Stimulated activated CD4-positive, alpha-beta T cell treated with anti-CD3 and anti-CD28 coated beads, Interleukin-15, amount 100 ng/mL, for 1 hour (primary cell): Measurements from ENCODE around the gene SEMA3E.
"Not testable (repeated sequence)": the region's sequence is repeated elsewhere in the genome, so short reads cannot be mapped to it uniquely, and the experiment has no call there.

Source experiments
- DNase-seq, 2 donors: peaks; one replicate each; pipeline ENCODE4 v3.0.0-alpha.2; 2020; ENCODE audit warnings: low read depth in 1 of 2, low spot score in 1 of 2

Gene SEMA3E

GRCh38 chr7:83562289-83562688 lies 86.7 kb downstream of the SEMA3E start:
- no peak for DNase-seq

- DNase-seq, result no peak
Measured at GRCh38 chr7:83559887-83560286, 89.1 kb downstream of the SEMA3E start.

GRCh38 chr7:83552556-83552955 lies 96.4 kb downstream of the SEMA3E start:
- DNase-seq, result not testable (repeated sequence)

GRCh38 chr7:83550100-83550499 lies 98.8 kb downstream of the SEMA3E start:
- DNase-seq, result no peak

GRCh38 chr7:83548250-83548649 lies 100.7 kb downstream of the SEMA3E start:
- no peak for DNase-seq

- DNase-seq, result no peak
Measured at GRCh38 chr7:83547526-83547925, 101.4 kb downstream of the SEMA3E start.

- DNase-seq, result no peak
Measured at GRCh38 chr7:83546586-83546985, 102.4 kb downstream of the SEMA3E start.

- DNase-seq, result no peak
Measured at GRCh38 chr7:83541187-83541960, 107.6 kb downstream of the SEMA3E start.

- no peak for DNase-seq
Measured at GRCh38 chr7:83534488-83534887, 114.5 kb downstream of the SEMA3E start.

GRCh38 chr7:83532219-83532618 lies 116.7 kb downstream of the SEMA3E start:
- DNase-seq, result no peak

GRCh38 chr7:83531766-83532165 lies 117.2 kb downstream of the SEMA3E start:
- no peak for DNase-seq

- no peak for DNase-seq
Measured at GRCh38 chr7:83528925-83529423, 120.0 kb downstream of the SEMA3E start.

- no peak for DNase-seq
Measured at GRCh38 chr7:83524277-83525075, 124.5 kb downstream of the SEMA3E start.

- no peak for DNase-seq
Measured at GRCh38 chr7:83520726-83521125, 128.2 kb downstream of the SEMA3E start.

GRCh38 chr7:83519240-83519639 lies 129.7 kb downstream of the SEMA3E start:
- DNase-seq, result no peak

GRCh38 chr7:83517035-83517700 lies 131.8 kb downstream of the SEMA3E start:
- DNase-seq, result no peak

GRCh38 chr7:83514977-83515376 lies 134.0 kb downstream of the SEMA3E start:
- no peak for DNase-seq

GRCh38 chr7:83509255-83510021 lies 139.5 kb downstream of the SEMA3E start:
- no peak for DNase-seq

- DNase-seq, result no peak
Measured at GRCh38 chr7:83504330-83504729, 144.6 kb downstream of the SEMA3E start.

GRCh38 chr7:83502636-83503035 lies 146.3 kb downstream of the SEMA3E start:
- DNase-seq, result no peak

- DNase-seq, result no peak
Measured at GRCh38 chr7:83494683-83495082, 154.3 kb downstream of the SEMA3E start.
